Right lobe of liver (tissue), 6 donors: ENCODE results near the gene KDM2B. TPM values are rescaled to one million over a fixed set of nuclear protein-coding genes. Genes with fewer than 3 reads are reported as not detected.

Experiments used
- ATAC-seq, 4 donors: fragments of 200-7000 bp; cut with Tn5 transposase; one replicate each; pipeline ENCODE4 v1.9.1; 2020; ENCODE audit warnings: mild to moderate bottlenecking in 4 of 4, moderate library complexity in 4 of 4
- DNase-seq, 3 donors: peaks; one replicate each; pipeline ENCODE4 v3.0.0-alpha.2; 2020
- H3K27ac ChIP-seq, 3 donors: fragments of 200-600 bp; one replicate each; pipeline ENCODE4 v1.8.0; 2022
- H3K27me3 ChIP-seq, 2 donors: fragments of 200-600 bp; one replicate each; pipeline ENCODE4 v1.8.0; 2022
- H3K36me3 ChIP-seq, 4 donors: fragments of 200-600 bp; sonication (generic) in 1 of 4; one replicate each; pipeline versions ENCODE4 v1.5.1 to v1.8.0; 2017 to 2022; ENCODE audit warnings: control low read depth in 1 of 4
- H3K4me1 ChIP-seq, 4 donors: fragments of 200-600 bp; sonication (generic) in 1 of 4; one replicate each; pipeline versions ENCODE4 v1.5.1 to v1.8.0; 2017 to 2022; ENCODE audit warnings: control low read depth in 1 of 4
- H3K4me3 ChIP-seq, 3 donors: fragments of 200-600 bp; one replicate each; pipeline ENCODE4 v1.8.0; 2022
- H3K9me3 ChIP-seq, 4 donors: fragments of 200-600 bp; sonication (generic) in 1 of 4; one replicate each; pipeline versions ENCODE4 v1.5.1 to v1.8.0; 2017 to 2022; ENCODE audit warnings: control low read depth in 1 of 4
- CTCF ChIP-seq, 4 donors: fragments of 200-600 bp in 3 of 4; fragments of 450-650 bp in 1 of 4; IDR thresholded peaks; one replicate each; pipeline versions ENCODE4 v1.5.1 to v1.8.0; 2016 to 2022; ENCODE audit warnings: antibody characterized with exemption in 4 of 4, mild to moderate bottlenecking in 2 of 4
- POLR2A ChIP-seq: fragments of 450-650 bp; IDR thresholded peaks from one replicate; pipeline ENCODE4 v1.6.1; 2017; ENCODE audit warnings: antibody characterized with exemption, mild to moderate bottlenecking
- WGBS: methylation state at CpG from one replicate; pipeline ENCODE4 v1.1.6; 2018; ENCODE audit warnings: low coverage, low lambda C conversion rate; ENCODE audit not compliant: insufficient coverage; ENCODE audit errors: missing lambda C conversion rate; 5-methylcytosine and 5-hydroxymethylcytosine counted together
- intact Hi-C, 2 donors: fragments of 100-400 bp; cut with DNase I; formaldehyde crosslinking; loops; one replicate each; pipeline versions ENCODE4 v1.11.2 to v1.14.1; 2022
- total RNA-seq, 6 experiments: library from RNA; depleted of rRNA in 2 of 6; stranded (reverse); fragments of >200 nt in 2 of 6; fragmentation: NEBNext Ultra II Directional in 3 of 6; extraction: Animal tissue kit (Norgen Biotek cat#: 25700) in 3 of 6; gene quantifications; one replicate each; pipeline versions ENCODE4 v1.1.0 to v1.2.4, GENCODE V29; 2016 to 2023
- donor health status: DM: no; HTN: yes; CAD: no.
- donor health status: DM: no; HTN: no; CAD: no.
- donor health status: DM: no; HTN: no; CAD: no.
- donor health status: DM: no; HTN: yes; CAD: no.
- donor health status: DM: no; HTN: yes; CAD: no.

Gene KDM2B
- total RNA-seq, 6 experiments from 2014 or later = 4.8 to 22.8 (median 9.8) TPM

DNA sequence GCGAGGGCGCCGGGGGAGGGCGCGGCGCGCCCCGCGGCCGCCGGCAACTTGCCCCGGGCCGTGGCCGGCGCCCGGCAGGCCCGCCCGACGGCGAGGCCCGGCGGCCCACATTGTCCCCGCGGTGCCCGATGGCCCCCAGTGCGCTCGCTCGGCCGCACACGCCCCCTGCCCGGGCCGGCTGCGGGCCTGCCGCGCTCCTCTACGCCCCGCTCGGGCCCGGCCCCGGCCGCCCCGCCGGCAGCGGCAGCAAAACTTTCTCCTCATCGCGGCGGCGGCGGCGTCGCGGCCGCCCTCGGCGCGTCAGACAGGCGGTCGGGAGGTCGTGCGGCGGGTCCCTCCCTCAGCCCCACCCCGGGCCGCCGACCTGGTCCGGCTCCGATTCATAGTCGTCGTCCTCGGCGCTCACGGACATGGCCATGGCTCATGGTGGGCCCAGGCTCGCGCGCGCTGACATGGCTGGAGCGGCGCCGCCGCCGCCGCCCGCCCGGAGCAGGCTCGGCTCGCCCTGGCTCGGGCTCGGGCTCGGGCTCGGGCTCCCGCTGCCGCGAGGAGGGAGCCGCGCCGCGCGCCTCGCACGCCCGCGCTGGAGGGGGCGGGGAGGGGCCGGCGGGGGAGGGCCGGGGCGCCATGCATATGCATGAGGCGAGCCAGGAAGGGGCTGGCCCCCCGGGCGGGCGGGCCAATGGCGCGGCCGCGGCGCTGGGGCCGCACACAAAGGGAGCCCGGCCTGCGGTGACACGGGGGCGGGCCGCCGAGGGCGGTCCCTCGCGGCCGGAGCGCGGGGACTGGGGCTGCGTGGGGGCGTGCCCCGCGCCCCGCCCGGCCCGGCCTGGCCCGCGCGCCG, 113.8 kb downstream of the KDM2B start:
- Histone ChIP-seq H3K9me3 (no peaks in the 10 kb centered on the region), H3K36me3 (no peaks in the 10 kb centered on the region), H3K4me1 (peaks cover 0 to 6% (median 3%) of the 10 kb centered on the region in 4 donors), H3K4me3 (peak overlapping the region; percentile 52 to 68 (median 52)), H3K27ac (peak overlapping the region in 2 of 3 donors; percentile 56 to 63), H3K27me3 (no peaks in the 10 kb centered on the region)
- no peak for TF ChIP-seq CTCF (IDR thresholded peaks at IDR 0.05)
- peak; percentile 46 for TF ChIP-seq POLR2A
- intact Hi-C loops = no loop called here
- WGBS = no CpG with 5 or more reads among the region's 139 CpGs
- ATAC-seq = peak; percentile 94 to 98 (median 96)
- peak; percentile 94 to 95 (median 95) for DNase-seq

DNA sequence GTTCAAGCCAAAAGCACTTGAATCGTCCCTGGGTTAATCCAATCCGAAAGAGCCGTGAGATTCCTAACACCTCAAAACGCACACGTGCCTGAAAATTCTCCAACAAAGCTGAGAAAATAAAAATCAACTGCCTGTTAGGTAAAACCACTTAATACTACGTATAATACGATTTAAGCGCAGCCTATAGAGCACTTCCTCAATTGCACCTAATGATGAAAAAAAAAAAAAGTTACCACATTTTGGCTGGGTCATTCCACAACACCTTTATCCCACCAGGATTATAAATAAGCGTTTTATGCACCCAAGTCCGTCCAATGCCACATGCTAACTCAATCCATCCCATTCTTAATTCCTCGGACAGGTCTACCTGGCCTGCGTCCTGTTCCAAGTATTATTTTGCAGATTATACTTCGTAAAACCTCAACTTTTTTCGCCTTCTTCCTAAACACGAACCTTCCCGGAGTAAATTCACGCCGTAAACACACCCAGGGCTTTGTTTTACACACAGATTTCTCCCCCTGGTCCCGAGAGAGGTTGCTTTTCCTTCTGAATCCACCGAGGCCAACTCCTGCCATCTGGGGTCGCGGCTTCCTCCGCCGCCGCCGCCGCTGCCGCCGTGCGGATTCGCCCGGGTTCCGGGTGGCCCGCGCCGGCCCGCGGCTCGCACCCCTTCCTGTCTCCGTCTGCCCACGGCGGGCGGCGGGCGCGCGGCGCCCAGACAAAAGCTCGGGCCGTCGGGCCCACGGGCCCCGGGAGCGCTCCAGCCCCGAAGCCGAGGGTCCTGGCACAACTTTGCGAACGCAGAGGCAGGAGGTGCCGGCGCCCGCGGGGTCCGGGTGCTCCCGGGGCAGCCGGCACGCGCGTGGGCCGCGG, 114.7 kb downstream of the KDM2B start:
- WGBS = 40% methylated on average over 20 of the region's 70 CpGs
- H3K36me3 ChIP-seq = no peaks in the 10 kb centered on the region
- peak in 2 of 3 donors; percentile 41 to 55 for DNase-seq
- no peak for TF ChIP-seq CTCF (IDR thresholded peaks at IDR 0.05)
- no peak for TF ChIP-seq POLR2A
- peak overlapping the region; percentile 23 to 68 (median 37) for H3K4me3 ChIP-seq
- intact Hi-C loops = no loop called here
- ATAC-seq = no peak
- no peaks in the 10 kb centered on the region for H3K27me3 ChIP-seq
- no peaks in the 10 kb centered on the region for H3K9me3 ChIP-seq
- H3K27ac ChIP-seq = no peak overlapping the region
- H3K4me1 ChIP-seq = peaks cover 0 to 5% (median 3%) of the 10 kb centered on the region in 4 donors

- 96% methylated on average over 5 of the region's 13 CpGs for WGBS
- peaks cover 0 to 5% (median 3%) of the 10 kb centered on the region in 4 donors for H3K4me1 ChIP-seq
- no peak for ATAC-seq
- no peak overlapping the region for H3K4me3 ChIP-seq
- H3K36me3 ChIP-seq = no peaks in the 10 kb centered on the region
- DNase-seq = no peak
- H3K9me3 ChIP-seq = no peaks in the 10 kb centered on the region
- TF ChIP-seq CTCF (IDR thresholded peaks at IDR 0.05) = no peak
- no peak for TF ChIP-seq POLR2A
- intact Hi-C loops = no loop called here
- H3K27me3 ChIP-seq = no peaks in the 10 kb centered on the region
- H3K27ac ChIP-seq = no peak overlapping the region
Observed at GRCh38 chr12:121464331-121464730, 116.5 kb downstream of the KDM2B start.

- WGBS = 69% methylated on average over 3 of the region's 5 CpGs
- no peak for DNase-seq
- H3K4me1 ChIP-seq = peaks cover 0 to 3% (median 0%) of the 10 kb centered on the region in 4 donors
- H3K27me3 ChIP-seq = no peaks in the 10 kb centered on the region
- H3K27ac ChIP-seq = no peak overlapping the region
- intact Hi-C loops = no loop called here
- TF ChIP-seq POLR2A = no peak
- TF ChIP-seq CTCF (IDR thresholded peaks at IDR 0.05) = no peak
- no peaks in the 10 kb centered on the region for H3K36me3 ChIP-seq
- H3K9me3 ChIP-seq = no peaks in the 10 kb centered on the region
- ATAC-seq = peak in 3 of 4 donors; percentile 37 to 49 (median 46)
- no peak overlapping the region for H3K4me3 ChIP-seq
Observed at GRCh38 chr12:121461048-121461447, 119.8 kb downstream of the KDM2B start.
